Measurements from ENCODE around the gene DHX8.
"Not testable (repeated sequence)": the region's sequence is repeated elsewhere in the genome, so short reads cannot be mapped to it uniquely, and the experiment has no call there.

Gene DHX8

DNA sequence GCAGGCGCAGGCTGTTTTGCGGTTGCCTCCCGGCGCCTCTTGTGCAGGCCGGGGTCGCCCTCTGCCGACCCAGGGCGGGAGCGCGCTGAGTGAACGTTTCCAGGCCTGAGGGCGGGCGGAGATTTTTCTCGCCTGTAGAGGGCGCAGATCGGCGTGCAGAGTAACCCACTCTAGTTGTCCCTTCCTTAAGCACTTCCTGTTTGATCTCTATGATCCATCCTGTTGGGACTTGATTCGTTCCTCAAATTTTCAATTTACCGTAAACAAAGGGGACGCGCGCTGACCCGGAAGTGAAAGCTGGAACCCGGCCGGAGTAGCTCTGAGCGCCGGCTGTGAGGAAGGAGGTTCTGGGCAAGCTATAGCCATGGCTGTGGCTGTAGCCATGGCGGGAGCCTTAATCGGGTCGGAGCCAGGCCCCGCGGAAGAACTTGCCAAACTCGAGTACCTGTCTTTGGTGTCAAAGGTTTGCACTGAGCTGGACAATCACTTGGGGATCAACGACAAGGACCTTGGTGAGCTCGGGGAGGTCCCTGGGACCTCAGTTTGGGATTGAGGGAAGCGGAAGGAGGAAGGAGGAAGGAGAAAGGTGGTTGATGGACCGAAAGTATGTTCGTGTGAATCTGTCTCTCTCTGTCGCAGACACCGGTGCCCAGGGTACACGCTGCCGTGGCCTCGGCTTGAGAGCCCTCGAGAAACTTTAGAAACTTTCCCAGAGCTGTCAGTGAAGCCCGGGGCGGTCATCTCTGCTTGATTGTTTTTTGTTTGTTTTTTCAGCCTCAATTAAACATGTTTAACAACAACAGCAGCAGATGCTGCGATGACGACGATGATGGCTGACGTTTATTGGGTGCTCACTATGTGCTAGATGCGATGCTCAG lies at the start of gene DHX8:
DHX8 (plus strand) TSS at position 302 of the 878 bp plus-strand sequence; CDS start at position 365, 63 bp downstream.
- in situ Hi-C loops (cut with HindIII; ENCODE audit: low pct_ligation_motif_present, low pct_unique_long_range_greater_than_20kb, low sequenced_read_pairs), result no loop called here
- DNase-seq, result peak; percentile 99

DNA sequence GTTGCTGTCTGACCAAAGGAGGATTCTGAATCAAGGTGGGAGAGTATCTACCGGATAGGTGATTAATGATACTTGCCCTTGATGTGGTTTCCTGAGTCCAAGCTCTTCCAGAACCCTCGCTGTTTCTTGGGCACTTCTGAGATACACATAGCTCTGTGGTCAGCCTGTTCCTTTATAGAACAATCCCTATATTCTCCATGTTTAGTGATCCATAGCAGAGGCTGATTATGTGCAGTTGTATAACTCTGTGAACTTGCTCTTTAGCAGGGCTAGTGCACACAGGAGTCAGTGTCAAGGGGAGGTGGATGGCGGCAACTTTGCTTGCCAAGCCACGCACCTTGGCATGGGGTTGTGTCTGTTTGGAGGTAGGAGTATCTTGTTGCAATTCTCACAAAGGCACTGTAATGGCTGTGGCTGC lies 48.9 kb upstream of the DHX8 start:
- in situ Hi-C loops (cut with HindIII; ENCODE audit: low pct_ligation_motif_present, low pct_unique_long_range_greater_than_20kb, low sequenced_read_pairs), result no loop called here

DNA sequence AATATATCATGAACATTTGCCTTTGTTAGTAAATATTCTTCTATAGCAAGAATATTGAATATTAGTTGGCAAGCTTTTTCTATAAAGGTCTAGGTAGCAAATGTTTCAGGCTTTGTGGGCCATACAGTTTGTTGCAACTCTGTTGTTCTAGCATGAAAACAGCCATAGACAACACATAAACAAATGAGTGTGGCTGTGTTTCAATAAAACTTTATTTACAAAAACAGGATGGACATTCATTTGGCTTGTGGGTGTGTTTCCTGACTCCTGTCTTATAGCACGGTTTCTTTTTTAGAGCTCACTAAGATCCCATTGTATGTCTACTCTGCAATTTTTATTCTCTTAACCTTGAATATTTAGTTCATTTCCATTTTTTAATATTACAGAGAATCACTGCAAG lies 46.0 kb upstream of the DHX8 start:
- no peak for DNase-seq
- in situ Hi-C loops (cut with HindIII; ENCODE audit: low pct_ligation_motif_present, low pct_unique_long_range_greater_than_20kb, low sequenced_read_pairs), result no loop called here

More for the DNA sequence above, 48.9 kb upstream of the DHX8 start:
- DNase-seq, result peak; percentile 50

DNA sequence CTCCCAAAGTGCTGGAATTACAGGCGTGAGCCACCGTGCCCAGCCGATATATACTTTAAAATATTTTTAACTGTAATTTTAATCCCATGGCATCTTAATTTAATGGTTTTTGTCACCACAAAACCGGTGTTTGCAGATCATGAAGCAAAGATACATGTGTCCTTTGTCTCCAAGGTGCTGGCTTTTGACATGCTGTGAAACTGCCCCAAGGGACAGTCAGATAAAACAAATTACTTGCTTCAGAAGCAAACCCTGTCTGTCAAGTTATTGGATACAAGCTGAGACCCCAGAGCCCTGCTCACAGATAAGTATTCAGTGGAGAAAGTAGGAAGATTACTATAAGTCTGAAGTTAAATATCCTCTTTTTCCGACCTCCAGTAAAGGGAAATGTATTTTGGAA lies 45.1 kb upstream of the DHX8 start:
- no peak for DNase-seq
- in situ Hi-C loops (cut with HindIII; ENCODE audit: low pct_ligation_motif_present, low pct_unique_long_range_greater_than_20kb, low sequenced_read_pairs), result no loop called here

DNA sequence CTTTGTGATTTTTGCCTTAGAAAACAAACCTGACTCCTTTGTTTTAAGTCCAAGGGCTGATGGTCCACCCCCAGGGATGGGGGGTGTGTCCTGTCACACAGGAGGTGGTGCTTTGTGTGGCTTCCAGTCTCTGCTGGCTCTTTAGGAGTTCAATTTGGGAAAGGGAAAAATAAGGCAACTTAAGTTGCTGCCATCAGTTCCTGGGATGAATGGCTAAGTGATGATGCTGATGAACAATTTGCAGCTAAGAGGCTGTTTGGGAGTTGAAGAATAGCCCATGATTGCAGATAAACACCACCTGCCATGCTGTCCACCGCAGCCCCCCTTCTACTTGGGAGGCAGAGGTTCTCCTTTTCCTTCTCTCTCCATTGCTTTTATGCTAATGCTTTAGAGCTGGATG lies 44.7 kb upstream of the DHX8 start:
- DNase-seq, result no peak
- in situ Hi-C loops (cut with HindIII; ENCODE audit: low pct_ligation_motif_present, low pct_unique_long_range_greater_than_20kb, low sequenced_read_pairs), result no loop called here

DNA sequence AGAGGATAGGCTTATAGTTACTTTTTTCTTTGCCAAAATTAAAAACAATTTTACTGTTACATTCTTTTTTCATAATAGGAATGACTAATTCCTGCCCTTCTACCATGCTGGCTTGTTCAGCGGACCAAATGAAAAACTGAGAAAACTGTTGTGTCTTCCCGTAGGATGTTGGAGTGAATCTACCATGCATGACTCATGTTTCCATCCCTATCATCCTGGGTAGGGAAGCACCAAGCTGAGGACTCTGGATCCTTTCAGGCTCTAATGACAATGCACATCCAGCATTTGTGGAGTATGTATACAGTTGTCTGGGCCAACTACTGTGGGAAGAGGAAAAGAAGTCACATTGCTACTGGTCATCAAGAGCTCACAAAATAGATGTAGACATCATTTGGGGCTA lies 41.1 kb upstream of the DHX8 start:
- in situ Hi-C loops (cut with HindIII; ENCODE audit: low pct_ligation_motif_present, low pct_unique_long_range_greater_than_20kb, low sequenced_read_pairs), result no loop called here
- DNase-seq, result peak; percentile 24

DNA sequence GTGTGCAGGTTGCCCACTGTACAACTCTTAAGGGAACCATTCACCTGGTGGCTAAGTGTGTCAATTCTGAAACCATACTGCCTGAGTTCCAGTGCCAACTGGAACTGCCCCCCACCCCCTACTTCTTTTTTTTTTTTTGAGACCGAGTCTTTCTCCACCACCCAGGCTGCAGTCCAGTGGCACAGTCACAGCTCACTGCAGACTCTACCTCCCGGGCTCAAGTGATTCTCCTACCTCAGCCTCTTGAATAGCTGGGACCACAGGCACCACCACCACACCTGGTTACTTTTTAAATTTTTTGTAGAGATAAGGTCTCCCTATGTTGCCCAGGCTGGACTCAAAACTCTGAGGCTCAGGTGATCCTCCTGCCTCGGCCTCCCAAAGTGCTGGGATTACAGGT lies 40.4 kb upstream of the DHX8 start:
- in situ Hi-C loops (cut with HindIII; ENCODE audit: low pct_ligation_motif_present, low pct_unique_long_range_greater_than_20kb, low sequenced_read_pairs), result no loop called here
- DNase-seq, result no peak

DNA sequence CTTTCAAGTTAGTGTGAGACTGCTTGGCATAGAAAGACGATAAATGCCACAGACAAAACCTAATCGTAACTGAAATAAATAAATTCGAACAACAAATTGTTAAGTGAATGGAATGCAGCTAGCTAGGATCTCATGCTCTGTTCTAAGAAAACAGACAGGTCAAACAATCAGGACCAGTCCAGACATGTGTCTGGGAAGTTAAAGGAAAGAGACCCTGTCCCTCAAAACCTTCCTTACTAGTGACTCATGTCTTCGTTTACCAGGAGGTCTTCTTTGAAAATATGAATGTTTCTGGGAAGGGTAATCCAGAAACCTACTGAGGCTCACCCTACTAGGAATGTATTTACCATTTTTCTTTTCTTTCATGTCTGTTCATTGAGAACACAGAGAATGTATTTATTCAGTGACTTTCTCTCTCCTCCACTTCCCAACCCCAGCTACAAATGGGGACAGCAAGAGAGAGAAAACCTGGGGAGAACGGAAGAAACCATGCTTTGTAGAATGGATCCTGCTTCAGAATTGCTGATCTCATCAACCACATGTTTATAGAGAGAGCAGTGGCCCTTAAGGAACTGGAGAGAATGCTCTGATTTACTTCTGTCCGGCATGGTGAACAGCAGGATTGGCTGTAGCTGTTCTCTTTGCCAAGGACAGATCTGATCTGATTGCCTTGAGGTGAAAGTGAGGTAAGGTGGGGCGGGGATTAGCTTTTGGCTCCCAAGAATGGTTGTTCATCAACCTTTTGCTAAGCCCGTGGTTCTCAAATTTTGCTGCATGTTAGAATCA lies 39.4 kb upstream of the DHX8 start:
- in situ Hi-C loops (cut with HindIII; ENCODE audit: low pct_ligation_motif_present, low pct_unique_long_range_greater_than_20kb, low sequenced_read_pairs), result no loop called here
- DNase-seq, result no peak

DNA sequence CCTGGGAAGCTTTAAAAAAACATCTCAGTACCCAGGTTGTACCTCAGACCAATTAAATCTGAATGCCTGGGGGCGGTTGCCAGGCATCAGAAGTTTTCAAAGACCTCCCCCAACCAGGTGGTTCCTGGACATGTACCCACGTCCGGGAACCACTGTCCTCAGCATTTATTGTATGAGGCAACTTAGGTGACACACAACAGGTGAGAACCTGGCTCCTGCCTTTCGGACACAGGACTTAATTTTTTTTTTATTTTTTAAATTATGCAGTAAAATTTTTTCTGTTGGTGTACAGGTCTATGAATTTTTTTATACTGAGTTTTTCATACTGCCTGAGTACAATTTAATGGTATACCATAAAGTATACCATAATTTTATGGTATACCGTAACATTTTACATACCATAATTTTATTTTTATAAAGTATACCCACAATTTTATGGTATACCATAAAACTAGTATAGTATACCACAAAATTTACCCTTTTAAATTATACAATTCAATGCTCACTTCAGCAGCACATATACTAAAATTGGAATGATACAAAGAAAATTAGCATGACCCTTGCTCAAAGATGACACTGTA lies 38.7 kb upstream of the DHX8 start:
- DNase-seq, result no peak
- in situ Hi-C loops (cut with HindIII; ENCODE audit: low pct_ligation_motif_present, low pct_unique_long_range_greater_than_20kb, low sequenced_read_pairs), result no loop called here

DNA sequence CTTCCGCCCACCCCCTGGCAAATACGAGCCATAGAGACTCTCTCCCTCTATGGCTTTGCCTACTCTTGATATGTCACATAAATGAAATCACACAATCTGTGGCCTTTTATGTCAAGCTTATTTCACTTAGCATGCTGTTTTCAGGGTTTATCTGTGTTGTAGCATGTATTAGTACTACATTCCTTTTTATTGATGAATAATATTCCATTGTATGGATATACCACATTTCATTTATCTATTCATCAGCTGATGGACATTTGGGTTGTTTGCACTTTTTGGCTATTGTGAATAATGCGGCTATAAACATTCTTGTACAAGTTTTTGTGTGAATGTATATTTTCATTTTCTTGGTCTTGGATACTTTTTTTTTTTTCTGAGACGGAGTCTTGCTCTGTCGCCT lies 37.0 kb upstream of the DHX8 start:
- DNase-seq, result no peak
- in situ Hi-C loops (cut with HindIII; ENCODE audit: low pct_ligation_motif_present, low pct_unique_long_range_greater_than_20kb, low sequenced_read_pairs), result no loop called here

DNA sequence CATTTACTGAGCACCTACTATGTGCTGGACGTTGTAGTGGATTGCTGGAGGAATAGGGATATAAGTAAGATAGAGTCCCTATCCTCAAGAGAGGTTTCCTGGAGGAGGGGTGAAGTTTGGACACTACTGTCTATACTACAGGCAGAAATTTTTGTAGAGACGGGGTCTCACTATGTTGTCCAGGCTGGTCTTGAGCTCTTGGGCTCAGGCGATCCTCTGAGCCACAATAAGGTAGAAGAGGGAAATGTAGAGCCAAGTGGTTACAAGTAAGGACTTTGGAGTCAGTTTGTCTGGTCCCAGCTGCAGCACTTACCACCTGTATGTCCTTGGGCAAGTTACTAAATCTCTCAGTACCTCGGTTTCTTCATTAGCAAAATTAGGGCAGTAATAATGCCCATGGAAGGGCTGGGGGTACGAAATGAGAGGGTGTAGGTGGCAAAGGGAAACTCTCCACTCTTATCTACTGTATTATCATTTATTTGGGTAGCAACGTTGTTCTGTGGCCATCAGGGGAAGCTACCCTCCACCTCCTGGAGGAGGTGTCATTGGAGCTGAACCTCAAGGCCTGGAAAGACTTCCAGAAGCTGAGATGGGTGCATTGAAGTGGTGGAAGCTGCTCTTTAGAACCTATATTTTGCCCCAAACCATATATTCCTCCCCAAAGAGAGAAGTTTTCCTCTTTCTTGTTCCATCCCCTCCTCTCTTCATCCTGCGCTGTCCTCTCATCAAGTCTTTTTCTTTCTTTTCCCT lies 34.9 kb upstream of the DHX8 start:
- in situ Hi-C loops (cut with HindIII; ENCODE audit: low pct_ligation_motif_present, low pct_unique_long_range_greater_than_20kb, low sequenced_read_pairs), result no loop called here
- DNase-seq, result no peak

DNA sequence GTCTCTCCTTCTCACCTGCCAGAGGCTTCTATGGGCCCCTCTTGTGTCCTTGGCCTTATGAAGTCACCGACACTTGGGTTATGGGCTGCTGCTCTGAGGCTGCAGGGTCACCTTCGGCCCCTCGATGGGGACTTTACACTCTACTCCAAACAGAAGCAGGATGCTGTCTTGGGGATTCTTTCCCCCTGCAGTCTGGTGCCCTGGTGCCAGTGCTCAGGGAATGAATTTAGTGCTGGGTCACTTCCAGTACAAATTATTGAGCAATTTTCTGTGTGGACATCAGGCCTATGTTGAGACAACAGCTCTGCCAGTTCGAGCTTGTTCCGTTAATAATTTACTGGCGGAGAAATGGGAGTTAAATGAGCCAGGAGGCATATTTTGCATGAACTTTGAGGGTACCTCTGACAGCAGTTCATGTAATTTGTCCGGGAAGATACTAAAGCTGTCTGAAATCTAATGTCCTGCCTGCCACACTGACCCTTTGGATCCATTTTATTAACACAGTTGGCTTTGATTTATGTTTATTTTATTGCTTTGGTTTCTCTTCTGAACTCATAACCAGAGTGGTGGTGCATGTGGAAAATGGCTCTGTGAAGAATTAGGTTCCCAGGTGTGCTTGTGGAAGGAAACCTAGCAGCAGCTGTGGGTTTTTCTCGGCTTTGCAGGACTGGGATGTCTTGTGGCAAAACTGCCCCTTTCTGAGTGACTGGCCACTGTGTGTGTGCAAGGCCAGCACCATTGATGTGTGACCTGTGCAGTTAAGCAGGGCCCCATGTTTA lies 34.1 kb upstream of the DHX8 start:
- in situ Hi-C loops (cut with HindIII; ENCODE audit: low pct_ligation_motif_present, low pct_unique_long_range_greater_than_20kb, low sequenced_read_pairs), result no loop called here
- peak; percentile 65 for DNase-seq

DNA sequence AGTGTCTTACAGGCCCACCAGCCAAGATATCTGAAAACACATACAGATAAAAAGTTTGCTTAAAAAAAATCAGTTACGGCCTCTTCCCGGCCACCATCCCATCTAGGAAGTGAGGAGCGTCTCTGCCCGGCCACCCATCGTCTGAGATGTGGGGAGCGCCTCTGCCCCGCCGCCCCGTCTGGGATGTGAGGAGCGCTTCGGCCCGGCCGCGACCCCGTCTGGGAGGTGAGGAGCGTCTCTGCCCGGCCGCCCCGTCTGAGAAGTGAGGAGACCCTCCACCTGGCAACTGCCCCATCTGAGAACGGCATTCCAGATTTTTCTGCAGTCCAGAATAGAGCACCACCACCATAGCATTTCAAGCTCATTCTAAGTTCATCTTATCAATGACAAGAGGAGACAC lies 33.0 kb upstream of the DHX8 start:
- DNase-seq; in situ Hi-C loops (cut with HindIII; ENCODE audit: low pct_ligation_motif_present, low pct_unique_long_range_greater_than_20kb, low sequenced_read_pairs): not testable (repeated sequence)

DNA sequence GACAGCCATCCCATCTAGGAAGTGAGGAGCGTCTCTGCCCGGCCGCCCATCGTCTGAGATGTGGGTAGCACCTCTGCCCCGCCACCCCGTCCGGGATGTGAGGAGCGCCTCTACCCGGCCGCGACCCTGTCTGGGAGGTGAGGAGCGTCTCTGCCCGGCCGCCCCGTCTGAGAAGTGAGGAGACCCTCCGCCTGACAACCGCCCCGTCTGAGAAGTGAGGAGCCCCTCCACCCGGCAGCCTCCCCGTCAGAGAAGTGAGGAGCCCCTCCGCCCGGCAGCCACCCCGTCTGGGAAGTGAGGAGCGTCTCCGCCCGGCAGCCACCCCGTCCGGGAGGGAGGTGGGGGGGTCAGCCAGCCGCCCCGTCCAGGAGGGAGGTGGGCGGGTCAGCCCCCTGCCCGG lies 32.0 kb upstream of the DHX8 start:
- DNase-seq; in situ Hi-C loops (cut with HindIII; ENCODE audit: low pct_ligation_motif_present, low pct_unique_long_range_greater_than_20kb, low sequenced_read_pairs): not testable (repeated sequence)

DNA sequence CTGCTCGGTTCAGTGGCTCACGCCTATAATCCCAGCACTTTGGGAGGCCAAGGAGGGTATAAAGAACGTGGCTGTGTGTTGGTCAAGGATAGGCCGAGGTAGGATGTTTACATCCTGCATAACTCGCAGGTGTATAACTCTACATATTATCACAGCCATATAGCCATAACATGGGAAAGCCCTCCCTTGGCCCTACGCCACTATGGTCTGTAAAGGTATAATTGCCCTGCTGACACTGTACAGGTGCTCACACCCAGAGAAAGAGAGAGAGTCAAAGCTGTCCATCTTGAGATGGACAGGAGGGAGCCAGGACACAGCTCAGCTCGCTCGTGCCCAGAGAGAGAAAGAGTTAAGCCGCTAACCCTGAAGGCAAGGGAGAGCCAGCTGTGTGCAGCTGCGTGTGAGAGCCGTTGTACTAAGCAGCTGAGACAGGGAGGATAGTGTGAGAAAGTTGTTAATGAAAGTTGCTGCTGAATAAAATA lies 30.4 kb upstream of the DHX8 start:
- in situ Hi-C loops (cut with HindIII; ENCODE audit: low pct_ligation_motif_present, low pct_unique_long_range_greater_than_20kb, low sequenced_read_pairs), result no loop called here
- DNase-seq, result no peak

DNA sequence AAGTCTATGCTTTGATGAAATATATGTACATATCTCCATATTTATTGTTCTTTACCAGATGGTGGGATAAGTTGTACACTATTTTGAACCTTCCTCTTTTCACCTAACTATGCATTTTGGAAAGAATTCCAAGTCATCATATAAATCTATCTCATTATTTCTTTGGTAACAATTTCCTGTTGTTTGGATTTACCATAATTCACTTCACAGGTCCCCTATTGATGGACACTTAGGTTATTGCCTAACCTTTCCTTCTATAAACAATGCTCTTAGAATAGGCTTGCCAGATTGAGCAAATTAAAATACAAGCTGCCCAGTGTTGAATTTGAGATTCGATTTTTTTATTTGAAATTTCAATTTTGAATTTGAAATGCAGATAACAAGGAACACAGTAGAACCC lies 28.9 kb upstream of the DHX8 start:
- in situ Hi-C loops (cut with HindIII; ENCODE audit: low pct_ligation_motif_present, low pct_unique_long_range_greater_than_20kb, low sequenced_read_pairs), result no loop called here
- no peak for DNase-seq

DNA sequence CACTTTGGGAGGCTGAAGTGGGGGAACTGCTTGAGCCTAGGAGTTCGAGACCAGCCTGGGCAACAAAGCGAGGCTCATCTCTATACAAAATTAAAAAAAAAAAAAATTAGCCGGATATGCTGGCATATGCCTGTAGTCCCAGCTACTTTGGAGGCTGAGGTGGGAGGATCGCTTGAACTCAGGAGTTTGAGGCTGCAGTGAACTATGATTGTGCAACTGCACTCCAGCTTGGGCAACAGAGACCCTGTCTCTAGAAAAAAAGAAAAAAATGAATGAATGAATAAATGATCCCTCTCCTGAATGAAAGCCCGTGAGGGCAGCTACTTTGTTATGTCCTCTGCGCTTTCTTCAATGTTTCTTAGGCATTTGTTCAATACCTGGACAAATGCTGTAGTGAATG lies 27.7 kb upstream of the DHX8 start:
- DNase-seq, result no peak
- in situ Hi-C loops (cut with HindIII; ENCODE audit: low pct_ligation_motif_present, low pct_unique_long_range_greater_than_20kb, low sequenced_read_pairs), result no loop called here
